ENCODE data around the gene ZNF621.

Gene ZNF621

DNA sequence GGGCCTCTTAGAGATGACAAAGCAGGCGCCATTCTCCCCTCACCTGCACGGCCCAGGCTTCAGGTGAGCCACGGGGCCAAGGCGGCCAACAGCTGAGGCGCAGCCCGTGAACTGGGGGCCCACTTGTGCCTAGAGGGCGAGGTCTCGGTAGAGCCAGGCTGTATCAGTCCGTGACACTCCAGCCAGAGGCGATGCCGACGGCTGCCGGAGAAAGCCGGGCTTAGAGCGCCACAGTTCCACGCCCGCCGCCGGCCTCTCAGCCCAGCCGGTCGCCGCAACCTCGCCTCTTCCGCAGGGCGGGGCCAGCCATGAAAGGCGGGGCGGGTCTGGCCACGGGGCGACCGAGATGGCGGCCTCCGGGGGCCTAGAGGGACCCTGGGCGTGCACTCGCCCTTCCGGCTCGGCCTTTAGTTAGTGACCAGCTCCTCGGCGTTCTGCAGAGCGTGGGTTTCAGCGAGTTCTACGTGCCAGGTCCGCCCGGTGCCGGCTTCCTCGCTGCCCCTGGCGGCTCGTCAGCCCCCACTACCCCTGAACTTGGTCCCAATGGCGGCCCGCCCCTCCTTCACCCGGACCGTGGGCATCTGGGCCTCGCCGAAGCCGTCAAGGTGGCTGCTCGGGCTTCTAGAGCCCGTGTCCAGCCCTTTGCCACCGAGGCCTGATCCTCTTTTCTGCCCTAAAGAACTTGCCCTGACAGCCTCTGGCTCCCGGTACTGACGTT, at the start of gene ZNF621:
TSS of gene ZNF621 (plus strand) at position 393 of the 718 bp plus-strand sequence. CDS start 881 bp downstream, outside the sequence.
- TF ChIP-seq, protein P1, sequence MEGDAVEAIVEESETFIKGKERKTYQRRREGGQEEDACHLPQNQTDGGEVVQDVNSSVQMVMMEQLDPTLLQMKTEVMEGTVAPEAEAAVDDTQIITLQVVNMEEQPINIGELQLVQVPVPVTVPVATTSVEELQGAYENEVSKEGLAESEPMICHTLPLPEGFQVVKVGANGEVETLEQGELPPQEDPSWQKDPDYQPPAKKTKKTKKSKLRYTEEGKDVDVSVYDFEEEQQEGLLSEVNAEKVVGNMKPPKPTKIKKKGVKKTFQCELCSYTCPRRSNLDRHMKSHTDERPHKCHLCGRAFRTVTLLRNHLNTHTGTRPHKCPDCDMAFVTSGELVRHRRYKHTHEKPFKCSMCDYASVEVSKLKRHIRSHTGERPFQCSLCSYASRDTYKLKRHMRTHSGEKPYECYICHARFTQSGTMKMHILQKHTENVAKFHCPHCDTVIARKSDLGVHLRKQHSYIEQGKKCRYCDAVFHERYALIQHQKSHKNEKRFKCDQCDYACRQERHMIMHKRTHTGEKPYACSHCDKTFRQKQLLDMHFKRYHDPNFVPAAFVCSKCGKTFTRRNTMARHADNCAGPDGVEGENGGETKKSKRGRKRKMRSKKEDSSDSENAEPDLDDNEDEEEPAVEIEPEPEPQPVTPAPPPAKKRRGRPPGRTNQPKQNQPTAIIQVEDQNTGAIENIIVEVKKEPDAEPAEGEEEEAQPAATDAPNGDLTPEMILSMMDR (IDR thresholded peaks at IDR 0.05; ENCODE audit: extremely low read depth, missing control alignments), result peak; percentile 13
- peak; percentile 91 for DNase-seq (ENCODE audit: low spot score)

DNA sequence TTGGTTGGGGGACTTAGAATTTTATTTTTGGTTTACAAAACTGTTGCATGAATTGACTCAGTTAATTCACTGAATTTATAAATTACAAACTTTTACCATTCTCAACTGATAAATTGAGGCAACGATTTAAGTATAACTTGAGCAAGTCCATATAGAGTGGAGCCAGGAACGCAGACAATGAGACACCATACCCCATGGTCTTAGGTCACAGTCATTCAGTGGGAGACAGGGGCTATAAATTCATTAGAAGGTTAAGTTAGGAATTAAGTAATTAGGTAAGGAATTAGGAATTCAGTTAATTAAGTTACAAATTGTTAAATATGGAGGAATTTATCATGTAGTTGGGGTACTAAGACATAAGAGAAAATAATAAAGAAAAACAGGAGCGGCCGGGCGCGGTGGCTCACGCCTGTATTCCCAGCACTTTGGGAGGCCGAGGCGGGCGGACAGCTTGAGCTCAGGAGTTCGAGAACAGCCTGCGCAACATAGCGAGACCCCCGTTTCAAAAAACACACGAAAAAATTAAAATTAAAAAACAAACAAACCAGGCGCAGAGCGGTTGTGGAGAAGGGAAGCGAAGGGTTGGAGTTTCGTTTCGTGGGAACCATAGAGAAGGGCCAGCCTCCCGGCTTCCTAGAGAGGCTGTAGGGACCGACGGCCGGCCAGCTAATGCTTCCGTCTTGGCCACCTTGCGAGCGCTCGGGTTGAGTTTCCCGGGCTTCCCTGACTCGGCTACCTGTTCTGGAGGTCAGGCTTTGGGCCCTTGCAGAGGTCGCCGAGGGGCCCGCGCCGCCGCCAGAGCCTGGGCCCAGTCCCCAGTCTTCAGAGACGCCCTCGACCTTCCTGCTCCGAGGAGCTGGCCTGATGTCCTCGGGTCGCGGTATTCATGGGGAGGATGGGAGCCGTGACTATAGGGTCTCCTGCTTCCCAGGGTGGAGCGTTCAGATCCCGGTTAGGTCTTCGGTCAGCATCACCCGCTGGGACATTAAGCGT, 48.0 kb upstream of the ZNF621 start, which contains the start of gene ZNF619:
TSS of gene ZNF619 (plus strand) at position 645 of the 993 bp plus-strand sequence. CDS start 858 bp downstream, outside the sequence.
- DNase-seq (ENCODE audit: low spot score), result peak; percentile 79
- TF ChIP-seq, protein P1 (IDR thresholded peaks at IDR 0.05; ENCODE audit: extremely low read depth, missing control alignments), result no peak

DNA sequence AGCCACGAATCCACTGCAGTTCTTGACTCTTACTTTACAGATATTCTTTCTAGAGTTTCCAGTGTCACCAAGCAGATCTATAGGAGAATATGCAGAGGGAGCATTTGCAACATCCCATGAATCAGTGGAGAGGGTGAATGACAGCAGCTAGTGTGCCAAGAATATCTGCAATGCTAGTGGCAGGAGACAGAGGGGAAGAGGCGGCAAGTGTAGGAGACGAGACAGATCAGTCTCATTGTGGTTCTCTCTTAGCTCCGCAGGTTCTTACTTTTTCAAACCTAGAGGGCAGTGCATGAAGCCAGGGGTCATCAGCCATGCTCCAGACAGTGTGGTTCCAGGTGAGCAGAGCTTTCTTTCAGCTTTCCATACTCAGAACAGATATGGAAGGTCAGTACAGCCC, 47.1 kb upstream of the ZNF621 start:
- TF ChIP-seq, protein P1 (IDR thresholded peaks at IDR 0.05; ENCODE audit: extremely low read depth, missing control alignments), result no peak
- no peak for DNase-seq (ENCODE audit: low spot score)

DNA sequence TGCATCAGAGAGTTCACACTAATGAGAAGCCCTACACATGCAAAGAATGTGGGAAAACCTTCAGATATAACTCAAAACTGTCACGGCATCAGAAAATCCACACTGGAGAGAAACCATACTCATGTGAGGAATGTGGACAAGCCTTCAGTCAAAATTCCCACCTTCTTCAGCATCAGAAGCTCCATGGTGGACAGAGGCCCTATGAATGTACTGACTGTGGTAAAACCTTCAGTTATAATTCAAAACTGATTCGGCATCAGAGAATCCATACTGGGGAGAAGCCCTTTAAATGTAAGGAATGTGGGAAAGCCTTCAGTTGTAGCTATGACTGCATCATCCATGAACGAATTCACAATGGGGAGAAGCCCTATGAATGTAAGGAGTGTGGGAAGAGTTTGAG, 37.6 kb upstream of the ZNF621 start:
- TF ChIP-seq, protein P1 (IDR thresholded peaks at IDR 0.05; ENCODE audit: extremely low read depth, missing control alignments), result no peak

DNA sequence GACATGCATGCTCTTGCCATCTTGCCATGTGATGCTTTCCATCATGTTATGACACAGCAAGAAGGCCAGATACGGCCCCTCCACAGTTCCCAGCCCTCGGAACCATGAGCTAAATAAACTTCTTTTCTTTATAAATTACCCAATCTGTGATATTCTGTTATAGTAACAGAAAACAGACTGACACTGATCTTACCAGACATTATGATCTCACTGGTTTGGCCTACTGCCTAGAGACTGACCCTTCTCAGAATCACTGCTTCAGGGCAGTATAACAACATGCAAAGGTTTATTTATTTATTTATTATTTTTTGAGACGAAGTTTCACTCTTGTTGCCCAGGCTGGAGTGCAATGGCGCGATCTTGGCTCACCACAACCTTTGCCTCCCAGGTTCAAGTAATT, 33.8 kb upstream of the ZNF621 start:
- no peak for DNase-seq (ENCODE audit: low spot score)
- TF ChIP-seq, protein P1 (IDR thresholded peaks at IDR 0.05; ENCODE audit: extremely low read depth, missing control alignments), result no peak

More for the DNA sequence above, 37.6 kb upstream of the ZNF621 start:
- no peak for DNase-seq (ENCODE audit: low spot score)

DNA sequence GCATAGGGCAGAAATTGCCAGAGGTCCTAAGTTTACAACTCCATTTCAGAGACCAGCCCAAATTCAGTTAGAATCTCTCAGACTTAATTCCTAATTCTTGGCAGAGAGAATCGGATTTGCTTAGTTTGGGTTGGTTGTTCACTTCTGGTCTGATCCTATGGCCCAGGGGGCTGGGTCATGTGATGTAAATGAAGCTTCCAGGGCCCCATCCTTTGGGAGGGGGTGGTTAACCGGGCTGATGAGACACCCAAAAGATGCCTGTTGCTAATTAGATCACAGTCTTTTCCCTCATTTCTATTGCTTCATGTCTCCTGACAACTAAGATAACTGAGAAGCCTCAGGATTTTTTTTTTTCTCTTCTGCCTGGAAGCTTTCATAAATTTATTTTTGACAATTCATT, 30.1 kb upstream of the ZNF621 start:
- TF ChIP-seq, protein P1 (IDR thresholded peaks at IDR 0.05; ENCODE audit: extremely low read depth, missing control alignments), result no peak
- no peak for DNase-seq (ENCODE audit: low spot score)

DNA sequence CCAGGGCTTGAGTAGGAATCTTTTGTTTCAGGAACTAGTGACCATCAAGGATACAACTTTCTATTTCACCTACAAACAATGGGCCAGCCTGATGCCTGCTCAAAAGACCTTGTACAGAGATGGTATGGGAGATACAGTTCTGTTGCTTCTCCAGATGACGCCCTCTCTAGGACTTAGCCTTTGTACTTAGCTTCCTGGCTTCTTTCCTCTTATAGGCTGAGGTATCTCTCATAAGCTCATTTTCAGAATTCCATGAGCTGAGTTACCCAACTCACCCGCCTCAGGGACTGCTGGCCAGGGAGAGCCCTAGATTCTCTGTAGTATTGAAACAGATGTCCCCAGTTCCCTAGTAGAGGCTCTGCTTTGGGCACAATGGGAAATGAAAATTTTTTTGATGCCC, 27.5 kb upstream of the ZNF621 start:
- TF ChIP-seq, protein P1 (IDR thresholded peaks at IDR 0.05; ENCODE audit: extremely low read depth, missing control alignments), result no peak
- no peak for DNase-seq (ENCODE audit: low spot score)

All from GM20000 (cell line).